ENCODE measurements around the gene HECTD1. TPM values are rescaled to one million over a fixed set of nuclear protein-coding genes. Genes with fewer than 3 reads are reported as not detected.

HECTD1 gene
- total RNA-seq, 1 experiment from 2014 or later, result 160 TPM

DNA sequence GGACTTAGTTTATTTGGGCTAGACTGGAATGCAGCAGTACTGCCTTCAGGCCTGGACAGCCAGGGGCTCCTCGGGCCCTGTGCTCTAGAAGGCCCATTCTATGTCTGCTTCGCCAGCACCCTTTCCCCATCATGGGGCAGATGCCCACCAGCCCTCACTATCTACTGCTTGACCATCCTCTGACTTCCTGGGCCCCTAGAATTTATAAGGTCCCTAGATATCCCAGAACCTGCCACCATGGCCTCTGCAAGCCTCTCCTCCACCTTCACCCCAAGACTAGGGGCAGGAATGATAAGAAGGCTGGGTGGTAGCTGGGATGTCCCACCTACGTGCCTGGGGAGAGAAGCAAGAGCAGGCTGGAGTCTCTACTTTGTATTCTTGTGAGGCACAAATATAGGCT lies 122.6 kb downstream of the HECTD1 start:
- Histone ChIP-seq H3K9me2 (ENCODE audit: insufficient read depth) (no peaks in the 10 kb centered on the region), H3K9me3 (ENCODE audit: control insufficient read depth in 1 of 2, insufficient read depth in 1 of 2, low read depth in 1 of 2, low read length in 2 of 2) (no peaks in the 10 kb centered on the region), H3K9ac (ENCODE audit: low read length) (no peak overlapping the region), H2AFZ (ENCODE audit: low read depth, low read length, poor library complexity, severe bottlenecking) (no peak overlapping the region), H3K79me2 (ENCODE audit: insufficient read depth, low read length) (no peaks in the 10 kb centered on the region), H3K4me1 (ENCODE audit: control insufficient read depth in 1 of 2, insufficient read depth in 2 of 2, low read length in 2 of 2) (peaks cover 6% of the 10 kb centered on the region in 2 experiments), H3K4me2 (ENCODE audit: low read length) (no peak overlapping the region), H3K36me3 (ENCODE audit: control insufficient read depth in 1 of 2, insufficient read depth in 2 of 2, low read length in 2 of 2) (no peaks in the 10 kb centered on the region), H3K27ac (ENCODE audit: low read depth, low read length) (no peak overlapping the region), H3K4me3 (replicated peaks in 1 of 2; ENCODE audit: low read depth in 1 of 2, low read length in 2 of 2) (no peak overlapping the region), H3K27me3 (ENCODE audit: insufficient read depth, low read length) (no peaks in the 10 kb centered on the region), H4K20me1 (ENCODE audit: insufficient read depth) (no peaks in the 10 kb centered on the region)
- RAD21 ChIA-PET (ENCODE audit: low non-redundant PET in 1 of 2, low total read pairs in 2 of 2, uncharacterized antibody in 2 of 2, unreplicated experiment in 2 of 2), result no interaction called here
- TF ChIP-seq RAD21 (IDR thresholded peaks at IDR 0.05; ENCODE audit: low read depth) (no peak), YY1 (IDR thresholded peaks at IDR 0.05; ENCODE audit: extremely low read depth, insufficient replicate concordance, low read depth, low read length) (no peak), ZFX (IDR thresholded peaks at IDR 0.05) (no peak)
- BruUV-seq (replicated peaks), result no TSS peak
- intact Hi-C loops (cut with micrococcal nuclease), result no loop called here
- POLR2A ChIA-PET, result no interaction called here
- no peak for DNase-seq (ENCODE audit: low read depth, low spot score)
- ATAC-seq, result no peak
- CTCF ChIA-PET, result no interaction called here

DNA sequence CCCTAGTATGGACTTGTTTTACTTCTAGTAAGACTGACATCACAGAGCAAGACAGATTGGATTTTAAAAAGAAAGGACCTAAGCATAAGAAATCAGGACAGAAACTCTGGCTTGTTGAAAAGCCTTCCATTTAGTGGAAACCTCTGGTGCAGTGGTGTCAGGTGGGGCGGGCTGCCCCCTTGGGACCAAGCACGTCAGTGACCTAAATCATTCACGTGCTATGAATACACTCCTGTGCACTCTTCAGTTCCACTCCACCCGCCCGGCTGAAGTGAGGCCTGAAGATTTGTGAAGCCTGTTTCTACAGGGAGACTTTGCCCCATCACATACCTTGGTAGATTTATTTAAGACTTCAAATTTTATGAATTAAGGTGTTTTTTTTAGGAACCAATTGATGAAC lies 123.2 kb downstream of the HECTD1 start:
- no peak for TF ChIP-seq ELF1 (IDR thresholded peaks at IDR 0.05; ENCODE audit: borderline replicate concordance, low read depth)
- TF ChIP-seq, protein P1, sequence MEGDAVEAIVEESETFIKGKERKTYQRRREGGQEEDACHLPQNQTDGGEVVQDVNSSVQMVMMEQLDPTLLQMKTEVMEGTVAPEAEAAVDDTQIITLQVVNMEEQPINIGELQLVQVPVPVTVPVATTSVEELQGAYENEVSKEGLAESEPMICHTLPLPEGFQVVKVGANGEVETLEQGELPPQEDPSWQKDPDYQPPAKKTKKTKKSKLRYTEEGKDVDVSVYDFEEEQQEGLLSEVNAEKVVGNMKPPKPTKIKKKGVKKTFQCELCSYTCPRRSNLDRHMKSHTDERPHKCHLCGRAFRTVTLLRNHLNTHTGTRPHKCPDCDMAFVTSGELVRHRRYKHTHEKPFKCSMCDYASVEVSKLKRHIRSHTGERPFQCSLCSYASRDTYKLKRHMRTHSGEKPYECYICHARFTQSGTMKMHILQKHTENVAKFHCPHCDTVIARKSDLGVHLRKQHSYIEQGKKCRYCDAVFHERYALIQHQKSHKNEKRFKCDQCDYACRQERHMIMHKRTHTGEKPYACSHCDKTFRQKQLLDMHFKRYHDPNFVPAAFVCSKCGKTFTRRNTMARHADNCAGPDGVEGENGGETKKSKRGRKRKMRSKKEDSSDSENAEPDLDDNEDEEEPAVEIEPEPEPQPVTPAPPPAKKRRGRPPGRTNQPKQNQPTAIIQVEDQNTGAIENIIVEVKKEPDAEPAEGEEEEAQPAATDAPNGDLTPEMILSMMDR (IDR thresholded peaks at IDR 0.05 in 2 of 3, conservative IDR thresholded peaks at IDR 0.05 in 1 of 3; ENCODE audit: borderline replicate concordance in 1 of 3, insufficient read depth in 1 of 3, low read depth in 2 of 3, low read length in 2 of 3), result peak in 1 of 3 experiments; percentile 11; a peak in 1 of 6 replicates
- no peak overlapping the region for H3K27ac ChIP-seq (ENCODE audit: low read depth, low read length)
- no peak overlapping the region for H3K9ac ChIP-seq (ENCODE audit: low read length)
- ChIA-PET RAD21 (ENCODE audit: low non-redundant PET in 1 of 2, low total read pairs in 2 of 2, uncharacterized antibody in 2 of 2, unreplicated experiment in 2 of 2) (no interaction called here), CTCF (no interaction called here), POLR2A (no interaction called here)
- no peaks in the 10 kb centered on the region for H3K36me3 ChIP-seq (ENCODE audit: control insufficient read depth in 1 of 2, insufficient read depth in 2 of 2, low read length in 2 of 2)
- no peak overlapping the region for H3K4me3 ChIP-seq (replicated peaks in 1 of 2; ENCODE audit: low read depth in 1 of 2, low read length in 2 of 2)
- ATAC-seq, result peak; percentile 47; the same call in 1 of the 2 replicates
- no peaks in the 10 kb centered on the region for H3K9me2 ChIP-seq (ENCODE audit: insufficient read depth)
- no peaks in the 10 kb centered on the region for H3K9me3 ChIP-seq (ENCODE audit: control insufficient read depth in 1 of 2, insufficient read depth in 1 of 2, low read depth in 1 of 2, low read length in 2 of 2)
- no peak for DNase-seq (ENCODE audit: low read depth, low spot score)
- H2AFZ ChIP-seq (ENCODE audit: low read depth, low read length, poor library complexity, severe bottlenecking), result no peak overlapping the region
- no peaks in the 10 kb centered on the region for H3K79me2 ChIP-seq (ENCODE audit: insufficient read depth, low read length)
- peaks cover 10 to 13% of the 10 kb centered on the region in 2 experiments for H3K4me1 ChIP-seq (ENCODE audit: control insufficient read depth in 1 of 2, insufficient read depth in 2 of 2, low read length in 2 of 2)
- BruUV-seq (replicated peaks), result no TSS peak
- intact Hi-C loops (cut with micrococcal nuclease), result loop anchor here (5.0 kb wide), 1 partner anchor 427 kb away; no protein-coding TSS in a partner anchor
- H3K4me2 ChIP-seq (ENCODE audit: low read length), result no peak overlapping the region
- no peaks in the 10 kb centered on the region for H4K20me1 ChIP-seq (ENCODE audit: insufficient read depth)
- H3K27me3 ChIP-seq (ENCODE audit: insufficient read depth, low read length), result no peaks in the 10 kb centered on the region

Data from HCT116 (cell line).